GM13976 (cell line): ENCODE results near the gene B3GALT2.
"Not testable (repeated sequence)": the region's sequence is repeated elsewhere in the genome, so short reads cannot be mapped to it uniquely, and the experiment has no call there.

ENCODE experiments used
- DNase-seq: peaks from one replicate; pipeline ENCODE4 v3.0.0; 2012; ENCODE audit warnings: low spot score
- in situ Hi-C: fragments of 300-500 bp; cut with MboI; formaldehyde crosslinking; loops from one replicate; pipeline ENCODE4 v1.12.0; 2022; ENCODE audit warnings: low sequenced_read_pairs, mixed read lengths, inconsistent platforms; ENCODE audit not compliant: unreplicated experiment
- TF ChIP-seq, protein P1 (sequence below): IDR thresholded peaks from 2 replicates; pipeline ENCODE4 v1.5.1; 2012; ENCODE audit warnings: borderline replicate concordance, mild to moderate bottlenecking; ENCODE audit not compliant: insufficient read depth; ENCODE audit errors: extremely low read depth, missing control alignments, control extremely low read depth

B3GALT2 gene, protein sequence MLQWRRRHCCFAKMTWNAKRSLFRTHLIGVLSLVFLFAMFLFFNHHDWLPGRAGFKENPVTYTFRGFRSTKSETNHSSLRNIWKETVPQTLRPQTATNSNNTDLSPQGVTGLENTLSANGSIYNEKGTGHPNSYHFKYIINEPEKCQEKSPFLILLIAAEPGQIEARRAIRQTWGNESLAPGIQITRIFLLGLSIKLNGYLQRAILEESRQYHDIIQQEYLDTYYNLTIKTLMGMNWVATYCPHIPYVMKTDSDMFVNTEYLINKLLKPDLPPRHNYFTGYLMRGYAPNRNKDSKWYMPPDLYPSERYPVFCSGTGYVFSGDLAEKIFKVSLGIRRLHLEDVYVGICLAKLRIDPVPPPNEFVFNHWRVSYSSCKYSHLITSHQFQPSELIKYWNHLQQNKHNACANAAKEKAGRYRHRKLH

DNA sequence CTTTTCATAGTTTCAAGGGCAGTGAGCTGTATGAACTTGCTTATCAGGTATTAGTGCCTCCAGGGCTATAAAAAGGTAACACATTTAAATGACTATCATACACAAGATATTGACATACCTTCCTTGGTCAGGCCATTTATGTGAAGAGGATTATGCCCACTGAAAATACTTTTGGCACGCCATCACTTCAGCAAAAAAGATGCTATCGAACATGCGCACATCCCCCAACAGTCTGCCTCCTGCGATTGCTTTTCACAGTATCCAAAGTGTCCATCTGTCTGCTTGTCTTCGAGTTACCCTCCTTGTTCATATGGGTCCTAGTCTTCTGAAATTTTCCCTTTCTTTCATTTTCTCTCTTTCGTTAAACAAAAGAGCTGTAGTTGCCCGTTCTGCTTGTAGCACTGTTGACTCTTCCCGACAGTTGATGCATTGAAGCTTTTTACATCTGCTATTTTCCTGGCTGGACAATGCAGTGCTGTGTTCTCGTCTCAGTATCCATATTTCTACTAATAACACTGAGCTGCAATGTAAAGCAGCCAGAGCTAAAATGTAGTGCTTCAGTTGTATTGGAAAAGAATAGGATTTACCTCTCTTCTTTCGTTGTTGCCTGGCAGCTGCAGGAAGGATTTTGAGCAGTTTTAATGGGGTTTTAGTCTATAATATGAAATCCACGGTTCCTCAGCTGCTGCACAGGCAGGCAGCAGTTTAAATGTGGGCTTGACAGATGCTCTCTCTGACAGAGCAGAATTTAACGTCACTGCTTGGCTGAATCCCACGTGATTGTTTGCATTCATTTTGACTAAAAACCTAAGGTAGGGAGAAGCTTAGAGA is at the start of gene B3GALT2:
B3GALT2 (minus strand) TSS at position 713 of the 831 bp plus-strand sequence. CDS start 5,051 bp downstream, outside the sequence.
- in situ Hi-C loops: no loop called here
- DNase-seq: no peak
- TF ChIP-seq, protein P1, sequence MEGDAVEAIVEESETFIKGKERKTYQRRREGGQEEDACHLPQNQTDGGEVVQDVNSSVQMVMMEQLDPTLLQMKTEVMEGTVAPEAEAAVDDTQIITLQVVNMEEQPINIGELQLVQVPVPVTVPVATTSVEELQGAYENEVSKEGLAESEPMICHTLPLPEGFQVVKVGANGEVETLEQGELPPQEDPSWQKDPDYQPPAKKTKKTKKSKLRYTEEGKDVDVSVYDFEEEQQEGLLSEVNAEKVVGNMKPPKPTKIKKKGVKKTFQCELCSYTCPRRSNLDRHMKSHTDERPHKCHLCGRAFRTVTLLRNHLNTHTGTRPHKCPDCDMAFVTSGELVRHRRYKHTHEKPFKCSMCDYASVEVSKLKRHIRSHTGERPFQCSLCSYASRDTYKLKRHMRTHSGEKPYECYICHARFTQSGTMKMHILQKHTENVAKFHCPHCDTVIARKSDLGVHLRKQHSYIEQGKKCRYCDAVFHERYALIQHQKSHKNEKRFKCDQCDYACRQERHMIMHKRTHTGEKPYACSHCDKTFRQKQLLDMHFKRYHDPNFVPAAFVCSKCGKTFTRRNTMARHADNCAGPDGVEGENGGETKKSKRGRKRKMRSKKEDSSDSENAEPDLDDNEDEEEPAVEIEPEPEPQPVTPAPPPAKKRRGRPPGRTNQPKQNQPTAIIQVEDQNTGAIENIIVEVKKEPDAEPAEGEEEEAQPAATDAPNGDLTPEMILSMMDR: no peak

DNA sequence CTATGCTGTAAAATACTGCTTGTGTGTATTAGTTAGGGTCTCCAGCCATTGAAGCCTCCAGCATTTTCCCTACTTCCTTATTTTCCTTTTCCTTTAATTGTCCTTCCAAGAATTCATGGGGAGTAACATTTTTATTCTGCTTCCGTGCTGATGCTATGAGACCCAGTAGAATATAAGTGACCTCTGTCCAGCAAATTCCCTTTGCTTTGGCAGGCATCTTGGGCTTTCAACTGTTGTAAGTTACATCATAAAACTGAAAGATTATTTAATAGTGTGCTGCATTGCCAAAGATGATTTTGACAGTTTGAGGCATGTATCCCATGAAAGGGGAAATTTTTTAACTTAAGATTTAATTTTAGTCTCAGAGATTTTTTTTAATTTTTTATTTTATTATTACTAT is 48.1 kb upstream of the B3GALT2 start:
- in situ Hi-C loops: no loop called here
- TF ChIP-seq, protein P1: no peak
- no peak for DNase-seq

DNA sequence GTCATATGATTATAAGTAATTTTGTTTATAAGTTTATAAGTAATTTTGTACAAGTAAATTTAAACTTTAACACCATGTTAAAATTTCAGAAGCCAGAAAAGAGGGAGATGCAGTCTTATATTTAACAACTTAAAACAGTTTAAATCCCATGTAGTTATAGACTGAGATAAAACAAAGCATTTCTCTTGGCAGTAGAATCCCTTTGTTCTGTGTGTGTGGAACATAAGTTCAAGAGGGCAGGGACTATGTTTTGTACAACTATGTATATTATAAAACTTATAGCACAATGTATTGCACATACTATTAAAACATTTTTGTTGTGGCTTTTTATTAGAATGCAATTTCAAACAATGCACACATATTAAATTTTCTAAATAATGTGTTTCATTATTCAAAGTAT is 44.7 kb upstream of the B3GALT2 start:
- DNase-seq, in situ Hi-C loops: not testable (repeated sequence)

DNA sequence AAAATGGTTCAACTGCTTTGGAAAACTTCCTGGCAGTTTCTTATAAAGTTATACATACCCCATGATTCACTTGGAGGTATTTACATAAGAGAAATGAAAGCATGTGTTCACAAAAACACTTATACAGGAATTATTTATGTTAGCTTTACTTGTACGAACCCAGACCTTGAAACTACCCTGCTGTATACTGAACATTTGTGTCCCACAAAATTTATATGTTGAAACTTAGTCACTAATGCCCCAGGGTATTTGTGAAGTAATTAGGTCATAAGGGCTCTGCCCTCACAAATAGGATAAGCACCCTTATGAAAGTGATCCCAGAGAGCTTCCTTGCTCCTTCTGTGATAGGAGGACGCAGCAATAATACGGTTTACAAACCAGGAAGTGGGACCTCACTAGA is 42.7 kb upstream of the B3GALT2 start:
- no peak for DNase-seq
- in situ Hi-C loops: no loop called here
- TF ChIP-seq, protein P1: no peak

DNA sequence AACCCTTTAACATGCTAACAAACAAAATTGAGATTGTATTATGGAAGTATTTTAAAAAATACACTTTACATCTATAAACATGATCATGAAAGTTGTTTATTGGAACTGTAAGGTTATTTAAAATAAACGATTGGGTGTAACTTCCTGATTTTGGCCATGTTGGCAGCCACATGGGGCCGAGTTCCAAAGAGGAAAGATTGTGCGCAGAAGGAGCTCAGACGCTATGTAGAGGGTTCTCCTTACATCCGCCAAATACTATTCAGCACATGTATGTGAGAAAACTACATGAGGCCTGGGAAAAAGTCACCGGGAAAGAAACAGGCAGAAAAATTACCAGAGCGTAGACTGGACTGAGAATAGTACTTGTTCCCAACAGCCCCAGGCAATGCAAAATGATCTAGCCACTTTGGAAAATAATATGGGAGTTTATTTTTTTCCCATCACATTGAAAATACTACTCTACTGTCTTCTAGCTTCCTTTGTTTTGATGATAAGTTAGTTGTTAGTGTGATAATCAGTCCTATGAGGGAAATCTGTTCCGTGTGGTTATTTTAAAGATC is 35.7 kb upstream of the B3GALT2 start:
- in situ Hi-C loops: no loop called here
- DNase-seq: no peak
- TF ChIP-seq, protein P1: no peak

DNA sequence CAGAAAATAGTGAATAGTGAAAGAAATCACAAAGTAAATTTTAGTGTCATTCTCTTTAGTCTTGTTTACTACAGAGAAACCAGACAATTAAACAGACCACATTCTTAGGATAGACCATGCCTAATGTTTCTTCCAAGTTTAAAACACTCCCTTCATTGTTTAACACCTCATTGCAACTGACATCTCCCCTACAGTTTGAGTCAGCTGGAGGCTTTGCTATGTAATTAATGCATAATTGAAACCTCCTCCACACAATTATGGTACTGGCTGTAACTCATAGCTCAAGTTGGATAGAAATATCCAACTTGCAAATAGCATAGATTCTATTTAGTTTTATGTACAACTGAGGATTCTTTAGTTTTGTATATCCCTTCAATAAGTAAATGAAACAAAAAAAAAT is 35.2 kb upstream of the B3GALT2 start:
- TF ChIP-seq, protein P1: no peak
- in situ Hi-C loops: no loop called here
- DNase-seq: no peak

DNA sequence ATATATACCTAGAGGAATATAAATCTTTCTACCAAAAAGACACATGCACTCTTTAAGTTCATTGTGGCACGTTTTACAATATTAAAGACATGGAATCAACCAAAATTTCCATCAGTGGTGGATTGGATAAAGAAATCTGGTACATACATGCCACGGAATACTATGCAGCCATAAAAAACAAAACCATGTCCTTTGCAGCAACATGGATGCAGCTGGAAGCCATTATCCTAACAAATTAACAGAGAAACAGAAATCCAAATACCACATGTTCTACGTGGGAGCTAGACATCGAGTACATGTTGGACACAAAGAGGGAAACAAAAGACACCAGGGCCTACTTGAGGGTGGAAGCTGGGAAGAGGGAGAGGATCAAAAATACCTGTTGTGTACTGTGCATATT is 33.0 kb upstream of the B3GALT2 start:
- DNase-seq: no peak
- in situ Hi-C loops: no loop called here
- TF ChIP-seq, protein P1: no peak
